EL (cell line): Measurements from ENCODE around the gene LMBR1.
"Not testable (repeated sequence)": the region's sequence is repeated elsewhere in the genome, so short reads cannot be mapped to it uniquely, and the experiment has no call there.

Experiments used
- DNase-seq: peaks from one replicate; pipeline ENCODE4 v3.0.0-alpha.2; 2016

Gene LMBR1

GRCh38 chr7:156752367-156753228 is 140.4 kb downstream of the LMBR1 start:
- no peak for DNase-seq

DNA sequence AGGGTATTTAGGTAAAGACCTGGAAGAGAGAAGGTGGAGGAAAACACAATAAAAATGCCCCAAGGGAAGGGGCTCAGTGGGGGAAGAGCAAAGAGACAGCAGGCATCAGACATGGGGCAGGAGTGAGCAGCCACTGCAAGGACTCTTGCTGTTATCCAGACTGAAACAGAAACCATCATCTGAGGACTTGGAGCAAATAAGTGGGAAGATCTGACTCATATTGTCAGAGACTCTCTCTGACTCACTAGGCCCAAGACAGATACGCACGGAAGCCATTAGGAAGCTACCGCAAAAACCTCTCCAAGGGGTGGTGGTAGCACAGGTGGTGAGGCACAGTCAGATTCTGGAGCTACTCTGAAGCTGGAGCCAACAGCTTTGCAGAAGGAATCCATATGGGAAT is 141.7 kb downstream of the LMBR1 start:
- DNase-seq = peak; percentile 80

DNA sequence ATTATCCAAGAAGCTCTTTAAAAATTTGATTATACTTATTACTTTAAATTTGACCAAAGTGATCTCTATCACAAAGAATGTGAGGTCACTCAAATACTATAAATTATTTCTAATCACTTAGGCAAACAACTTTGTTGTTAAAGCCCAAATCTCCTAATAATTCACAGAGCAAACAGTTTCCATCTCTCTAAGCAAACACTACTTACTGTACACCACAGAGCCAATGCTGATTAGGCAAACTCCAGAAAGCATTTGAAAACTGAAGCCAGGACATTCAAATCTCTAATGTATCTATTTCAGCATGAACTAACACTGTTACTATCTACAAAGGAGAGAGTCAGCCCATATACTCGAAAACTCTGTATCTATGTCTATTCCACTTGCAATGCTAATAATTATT is 145.3 kb downstream of the LMBR1 start:
- no peak for DNase-seq

DNA sequence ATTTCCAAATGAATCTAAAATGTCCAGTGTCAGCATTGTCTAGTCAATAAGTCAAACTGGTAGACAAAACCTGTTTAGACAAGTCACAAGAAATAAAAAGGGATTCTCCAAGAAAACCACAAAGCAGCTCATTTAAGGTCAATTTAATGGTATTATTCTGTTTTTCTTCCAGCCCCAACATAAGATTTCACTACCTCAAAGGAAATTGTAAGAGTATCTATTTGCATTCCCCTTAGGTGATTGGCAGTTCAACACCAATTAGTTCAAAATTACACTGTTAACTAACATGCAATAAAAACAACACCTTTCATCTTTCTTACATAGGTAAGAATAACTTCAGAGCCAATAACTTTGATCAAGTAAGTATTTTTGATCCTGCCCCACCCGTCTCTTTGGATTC is 146.1 kb downstream of the LMBR1 start:
- no peak for DNase-seq

DNA sequence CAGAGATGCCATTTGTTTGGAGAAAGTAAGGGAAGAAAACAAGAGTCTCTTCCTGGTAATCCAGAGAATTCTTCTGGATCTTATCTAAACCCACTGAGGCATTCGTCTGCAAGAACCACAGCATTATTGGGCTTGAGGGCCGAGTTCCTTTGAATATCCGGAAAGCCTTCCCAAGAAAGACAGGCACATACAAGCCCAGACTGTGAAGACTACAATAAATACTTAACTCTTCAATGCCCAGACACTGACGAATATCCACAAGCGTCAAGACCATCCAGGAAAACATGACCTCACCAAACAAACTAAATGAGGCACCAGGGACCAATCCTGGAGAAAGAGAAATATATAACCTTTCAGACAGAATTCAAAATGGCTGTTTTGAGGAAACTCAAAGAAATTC is 153.4 kb downstream of the LMBR1 start:
- DNase-seq = no peak

- DNase-seq = no peak
Measured at GRCh38 chr7:156735851-156736250, 157.1 kb downstream of the LMBR1 start.

- no peak for DNase-seq
Measured at GRCh38 chr7:156733638-156734037, 159.3 kb downstream of the LMBR1 start.

GRCh38 chr7:156732091-156732625 is 160.8 kb downstream of the LMBR1 start:
- DNase-seq = peak; percentile 41

- peak; percentile 39 for DNase-seq
Measured at GRCh38 chr7:156731651-156732050, 161.3 kb downstream of the LMBR1 start.

GRCh38 chr7:156725936-156726335 is 167.0 kb downstream of the LMBR1 start:
- DNase-seq = no peak

DNA sequence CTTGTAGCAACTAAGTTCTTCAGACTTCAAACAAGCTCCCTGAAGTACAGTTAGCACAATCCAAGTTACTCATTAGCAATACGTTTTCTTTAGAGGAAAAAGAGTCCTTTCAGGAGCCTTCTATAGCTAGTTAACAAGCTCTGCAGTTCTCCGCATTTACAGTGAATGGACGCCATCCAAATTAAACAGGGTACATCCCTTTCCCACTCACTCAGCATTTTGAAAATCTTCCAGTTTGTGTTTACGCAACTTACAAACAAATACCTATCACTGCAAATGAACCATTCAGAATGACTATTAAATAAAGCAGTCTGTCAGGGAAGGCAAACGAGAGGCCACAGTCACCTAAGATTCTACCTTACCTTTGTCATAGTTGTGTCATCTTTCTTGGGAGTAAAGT is 167.9 kb downstream of the LMBR1 start:
- no peak for DNase-seq

- no peak for DNase-seq
Measured at GRCh38 chr7:156722043-156722826, 170.7 kb downstream of the LMBR1 start.

- DNase-seq = no peak
Measured at GRCh38 chr7:156703773-156704482, 189.1 kb downstream of the LMBR1 start.

- no peak for DNase-seq
Measured at GRCh38 chr7:156703209-156703608, 189.8 kb downstream of the LMBR1 start.

DNA sequence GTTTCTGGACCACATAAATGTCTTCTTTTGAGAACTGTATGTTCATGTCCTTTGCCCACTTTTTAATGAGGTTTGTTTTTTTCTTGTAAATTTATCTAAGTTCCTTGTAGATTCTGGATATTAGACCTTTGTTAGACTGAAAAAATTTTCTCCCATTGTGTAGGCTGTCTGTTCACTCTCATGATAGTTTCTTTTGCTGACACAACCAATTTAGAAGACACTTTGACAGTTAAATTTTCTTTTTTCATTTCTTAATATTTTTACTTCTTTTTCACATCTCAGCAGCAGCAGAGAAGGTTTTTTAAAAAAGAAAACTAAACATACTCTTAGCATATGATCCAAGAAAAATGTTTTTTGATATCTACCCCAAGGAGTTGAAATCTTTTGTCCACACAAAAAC is 190.6 kb downstream of the LMBR1 start:
- no peak for DNase-seq

DNA sequence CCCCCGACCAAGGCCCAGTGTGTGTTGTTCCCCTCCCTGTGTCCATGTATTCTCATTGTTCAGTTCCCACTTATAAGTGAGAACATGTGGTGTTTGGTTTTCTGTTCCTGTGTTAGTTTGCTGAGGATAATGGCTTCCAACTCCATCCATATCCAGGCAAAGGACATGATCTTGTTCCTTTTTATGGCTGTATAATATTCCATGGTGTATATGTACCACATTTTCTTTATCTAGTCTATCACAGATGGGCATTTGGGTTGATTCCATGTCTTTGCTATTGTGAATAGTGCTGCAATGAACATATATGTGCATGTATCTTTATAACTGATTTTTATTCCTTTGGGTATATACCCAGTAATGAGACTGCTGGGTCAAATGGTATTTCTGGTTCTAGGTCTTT is 191.2 kb downstream of the LMBR1 start:
- DNase-seq = not testable (repeated sequence)

GRCh38 chr7:156698512-156698911 is 194.5 kb downstream of the LMBR1 start:
- DNase-seq = not testable (repeated sequence)

GRCh38 chr7:156697283-156697682 is 195.7 kb downstream of the LMBR1 start:
- not testable (repeated sequence) for DNase-seq

- DNase-seq = no peak
Measured at GRCh38 chr7:156693627-156694026, 199.4 kb downstream of the LMBR1 start.

GRCh38 chr7:156692849-156693248 is 200.1 kb downstream of the LMBR1 start:
- DNase-seq = no peak

GRCh38 chr7:156691764-156692163 is 201.2 kb downstream of the LMBR1 start:
- DNase-seq = no peak

- DNase-seq = no peak
Measured at GRCh38 chr7:156684661-156685060, 208.3 kb downstream of the LMBR1 start.

- no peak for DNase-seq
Measured at GRCh38 chr7:156684251-156684650, 208.7 kb downstream of the LMBR1 start.
